Activated CD8-positive, alpha-beta memory T cell treated with anti-CD3 and anti-CD28 coated beads, Interleukin-2, amount 50 U/mL, for 4 hours (primary cell): ENCODE data around the gene UGT2B17.
"Not testable (repeated sequence)": the region's sequence is repeated elsewhere in the genome, so short reads cannot be mapped to it uniquely, and the experiment has no call there.

ENCODE experiments used
- DNase-seq: peaks from one replicate; pipeline ENCODE4 v3.0.0-alpha.2; 2020

UGT2B17 gene

DNA sequence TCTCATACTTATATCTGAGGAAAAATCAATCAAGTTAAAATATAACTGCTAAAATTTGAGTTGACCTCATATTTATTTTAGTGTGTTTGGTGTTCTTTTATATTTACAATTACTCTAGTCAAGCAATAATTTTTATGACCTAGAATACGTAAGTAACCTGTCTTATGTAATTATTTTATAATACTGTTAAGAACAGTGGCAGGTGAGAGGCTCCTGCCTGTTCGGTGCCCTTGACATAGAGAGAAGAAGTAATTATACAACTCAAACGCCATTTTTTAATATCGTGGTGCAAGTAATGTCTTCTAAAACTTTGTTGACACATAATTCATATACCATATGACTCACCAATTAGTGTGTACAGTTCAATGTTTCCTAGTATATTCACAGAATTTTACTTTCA lies 7.6 kb downstream of the UGT2B17 start:
- DNase-seq = not testable (repeated sequence)

DNA sequence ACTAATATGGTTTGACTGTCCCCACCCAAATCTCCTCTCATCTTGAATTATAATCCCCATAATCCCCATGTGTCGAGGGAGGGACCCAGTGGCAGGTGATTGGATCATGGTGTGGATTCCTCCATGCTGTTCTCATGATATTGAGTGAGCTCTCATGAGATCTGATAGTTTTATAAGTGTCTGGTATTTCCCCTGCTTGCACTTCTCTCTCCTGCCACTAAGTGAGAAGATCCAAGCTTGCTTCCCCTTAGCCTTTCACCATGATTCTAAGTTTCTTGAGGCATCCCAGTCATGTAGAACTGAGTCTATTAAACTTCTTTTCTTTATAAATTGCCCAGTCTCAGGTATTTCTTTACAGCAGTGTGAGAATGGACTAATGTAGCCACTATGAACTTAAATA lies 9.8 kb downstream of the UGT2B17 start:
- not testable (repeated sequence) for DNase-seq

DNA sequence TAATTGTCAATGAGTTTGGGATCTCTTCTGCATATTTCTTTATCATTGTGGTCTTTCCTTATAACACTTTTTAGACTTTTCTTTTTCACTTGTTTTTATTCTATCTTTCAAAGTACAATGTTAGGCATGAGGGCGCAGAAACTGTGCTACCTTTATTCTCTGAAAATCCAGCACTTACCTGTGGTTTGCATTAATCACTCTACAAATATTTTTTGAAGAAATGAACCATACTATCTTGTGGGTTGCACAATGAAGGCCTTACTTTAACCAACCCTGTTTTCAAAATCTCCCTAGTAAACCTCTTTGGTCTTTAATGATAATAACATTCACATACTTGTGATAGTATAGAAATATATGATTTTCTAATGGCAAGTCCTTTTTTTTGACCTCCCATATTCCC lies 11.0 kb downstream of the UGT2B17 start:
- not testable (repeated sequence) for DNase-seq

DNA sequence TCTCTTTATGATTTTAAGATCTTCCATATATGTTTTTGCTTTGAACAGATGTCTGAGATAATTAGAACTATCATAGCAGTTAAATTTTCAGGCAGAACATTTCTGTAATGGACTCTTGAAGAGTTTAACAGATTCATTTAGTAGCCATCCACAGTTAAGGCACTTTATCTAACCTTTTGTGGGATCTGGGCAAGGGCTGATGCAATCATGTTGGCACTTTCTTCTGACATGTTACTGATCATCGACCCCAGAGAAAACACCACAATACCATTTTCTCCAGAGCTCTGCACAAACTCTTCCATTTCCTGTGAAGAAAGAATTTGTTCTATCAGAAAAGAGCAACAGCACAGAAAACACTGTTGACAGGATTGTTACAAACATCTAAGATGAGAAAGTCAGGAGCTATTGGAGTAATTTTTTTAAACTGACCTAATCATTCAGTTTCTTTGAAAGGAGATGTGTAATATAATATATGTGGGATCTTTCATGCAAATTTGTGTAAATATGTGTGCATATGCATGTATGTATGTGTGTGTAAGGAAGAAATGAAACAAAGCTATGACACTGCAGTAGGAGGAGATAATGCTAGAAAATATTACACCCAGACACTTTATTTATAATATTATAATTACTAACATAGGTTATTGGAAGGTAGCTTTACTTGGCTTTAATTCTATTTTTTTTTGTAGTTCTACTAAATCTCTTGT lies 15.6 kb downstream of the UGT2B17 start:
- DNase-seq = not testable (repeated sequence)

DNA sequence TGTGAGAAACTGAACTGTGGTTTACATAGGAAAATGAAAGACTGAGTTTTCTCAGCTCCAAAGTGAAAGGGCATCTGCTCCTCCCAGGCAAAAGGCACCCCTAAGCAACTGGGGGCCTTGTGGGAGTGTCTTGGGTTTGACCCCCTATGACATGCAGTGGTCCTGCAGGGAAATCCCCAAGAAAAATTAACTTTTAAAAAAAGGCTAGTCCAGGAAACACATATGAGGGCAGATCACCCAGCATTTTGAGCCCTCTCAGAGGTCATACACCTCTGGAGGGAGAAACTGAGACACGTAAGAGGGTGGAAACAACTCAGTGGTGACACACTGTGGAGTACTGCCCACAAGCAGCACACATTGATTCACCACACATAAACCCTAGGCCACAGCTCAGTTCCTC lies 22.3 kb downstream of the UGT2B17 start:
- not testable (repeated sequence) for DNase-seq

DNA sequence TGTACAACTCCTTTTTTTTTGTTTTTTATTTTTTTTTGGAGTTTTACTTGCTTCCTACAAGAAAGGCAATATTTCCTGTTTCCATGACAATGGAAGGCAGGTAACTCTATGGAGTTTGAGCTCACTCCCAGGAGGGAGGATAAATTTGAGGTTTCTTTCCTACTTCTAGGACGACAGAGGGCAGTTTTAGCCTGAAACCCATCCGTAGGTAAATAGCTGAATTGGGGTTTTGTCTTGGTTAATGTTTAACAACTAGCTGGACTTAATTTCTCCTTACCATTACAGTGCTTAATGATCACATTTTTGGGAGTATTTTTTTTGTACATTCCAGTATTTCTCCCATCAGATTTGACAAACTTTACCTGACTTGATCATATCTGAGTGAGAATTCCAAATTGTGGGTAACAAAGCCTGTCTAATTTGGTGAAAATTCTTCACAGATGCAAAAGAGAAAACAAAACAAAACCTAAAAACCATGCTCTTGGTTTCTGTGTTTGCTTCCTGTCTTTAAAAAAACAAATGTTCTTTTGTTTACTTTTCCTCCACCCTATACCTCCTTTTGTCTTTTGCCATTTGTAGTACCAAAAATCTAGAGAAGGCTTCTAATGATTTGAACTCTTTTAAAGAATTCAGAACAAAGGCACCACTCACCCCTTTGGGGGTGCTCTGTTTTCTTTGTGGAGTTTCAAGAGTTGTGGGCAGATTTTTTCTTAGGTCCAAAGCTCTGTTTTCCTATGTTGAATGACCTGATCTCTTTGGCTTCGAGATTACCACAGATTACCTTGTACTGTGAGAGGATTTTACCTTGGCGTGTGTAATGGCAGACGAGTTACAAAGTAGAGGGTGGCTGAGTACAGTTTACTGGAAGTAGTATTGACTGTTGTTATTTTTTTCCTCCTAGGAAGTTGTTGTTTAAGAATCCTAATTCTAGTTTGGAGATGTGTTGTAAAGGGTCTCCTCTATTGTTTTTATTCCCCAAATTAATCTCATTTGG lies 23.0 kb downstream of the UGT2B17 start:
- DNase-seq = not testable (repeated sequence)

DNA sequence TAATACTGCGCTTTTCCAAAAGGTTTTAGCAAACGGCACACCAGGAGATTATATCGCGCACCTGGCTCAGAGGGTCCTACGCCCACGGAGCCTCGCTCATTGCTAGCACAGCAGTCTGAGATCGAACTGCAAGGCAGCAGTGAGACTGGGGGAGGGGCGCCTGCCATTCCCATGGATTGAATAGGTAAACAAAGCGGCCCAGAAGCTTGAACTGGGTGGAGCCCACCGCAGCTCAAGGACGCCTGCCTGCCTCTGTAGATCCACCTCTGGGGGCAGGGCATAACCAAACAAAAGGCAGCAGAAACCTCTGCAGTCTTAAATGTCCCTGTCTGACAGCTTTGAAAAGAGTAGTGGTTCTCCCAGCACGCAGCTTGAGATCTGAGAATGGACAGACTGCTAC lies 33.4 kb downstream of the UGT2B17 start:
- DNase-seq = not testable (repeated sequence)

DNA sequence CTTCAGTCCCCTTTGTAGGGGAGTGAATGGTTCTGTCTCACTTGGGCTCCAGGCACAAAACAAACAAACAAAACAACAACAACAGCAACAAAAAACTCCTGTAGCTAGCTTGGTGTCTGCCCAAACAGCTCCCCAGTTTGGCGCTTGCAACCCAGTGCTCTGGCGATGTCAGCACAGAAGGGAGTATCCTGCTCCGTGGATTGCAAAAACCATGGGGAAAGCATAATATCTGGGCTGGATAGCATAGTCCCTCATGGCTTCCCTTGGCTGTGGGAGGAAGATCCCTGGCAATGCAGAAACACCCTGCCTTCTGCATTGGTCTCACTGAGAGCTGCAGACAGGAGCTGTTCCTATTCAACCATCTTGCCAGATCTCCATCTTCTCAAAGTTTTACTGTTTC lies 39.7 kb downstream of the UGT2B17 start:
- no peak for DNase-seq

DNA sequence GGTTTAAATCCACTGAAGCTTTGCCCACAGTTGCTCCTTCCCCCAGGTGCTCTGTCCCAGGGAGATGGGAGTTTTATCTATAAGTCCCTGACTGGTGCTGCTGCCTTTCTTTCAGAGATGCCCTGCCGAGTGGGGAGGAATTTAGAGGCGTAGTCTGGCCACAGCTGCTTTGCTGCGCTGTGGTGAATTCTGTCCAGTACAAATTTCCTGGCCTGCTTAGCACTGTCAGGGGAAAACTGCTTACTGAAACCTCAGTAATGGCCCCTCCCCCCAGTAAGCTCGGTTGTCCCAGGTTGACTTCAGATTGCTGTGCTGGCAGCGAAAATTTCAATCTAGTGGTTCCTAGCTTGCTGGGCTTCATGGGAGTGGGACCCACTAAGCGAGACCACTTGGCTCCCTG lies 40.1 kb downstream of the UGT2B17 start:
- DNase-seq = no peak

DNA sequence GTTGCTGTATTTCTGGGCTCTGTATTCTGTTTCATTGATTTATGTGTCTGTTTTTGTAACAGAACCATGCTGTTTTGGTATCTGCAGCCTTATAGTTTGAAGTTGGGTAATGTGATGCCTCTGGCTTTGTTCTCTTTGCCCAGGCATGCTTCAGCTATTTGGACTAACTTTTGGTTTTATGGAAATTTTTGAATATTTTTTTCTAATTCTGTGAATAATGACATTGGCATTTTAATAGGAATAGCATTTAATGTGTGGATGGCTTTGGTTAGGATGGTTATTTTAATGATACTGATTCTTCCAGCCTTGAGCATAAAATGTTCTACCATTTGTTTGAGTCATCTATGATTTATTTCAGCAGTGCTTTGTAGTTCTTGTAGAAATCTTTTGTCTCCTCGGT lies 53.9 kb downstream of the UGT2B17 start:
- DNase-seq = not testable (repeated sequence)

DNA sequence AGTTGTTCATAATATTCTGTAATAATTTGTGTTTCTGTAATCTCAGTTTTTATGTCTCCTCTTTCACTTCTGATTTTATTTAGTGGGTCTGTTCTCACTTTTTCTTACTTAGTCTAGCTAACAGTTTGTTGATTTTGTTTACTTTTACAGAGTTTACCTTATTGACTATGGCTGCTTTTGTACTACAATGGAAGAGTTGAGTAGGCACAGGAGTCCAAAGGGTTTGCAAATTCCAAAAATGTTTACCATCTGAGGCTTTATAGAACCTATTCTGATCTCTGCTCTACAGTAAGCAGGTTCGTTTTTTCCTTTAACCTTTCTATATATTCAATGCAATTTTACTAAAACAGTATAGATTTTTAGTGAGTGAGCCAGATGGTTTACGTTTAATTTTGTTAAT lies 55.1 kb downstream of the UGT2B17 start:
- no peak for DNase-seq

DNA sequence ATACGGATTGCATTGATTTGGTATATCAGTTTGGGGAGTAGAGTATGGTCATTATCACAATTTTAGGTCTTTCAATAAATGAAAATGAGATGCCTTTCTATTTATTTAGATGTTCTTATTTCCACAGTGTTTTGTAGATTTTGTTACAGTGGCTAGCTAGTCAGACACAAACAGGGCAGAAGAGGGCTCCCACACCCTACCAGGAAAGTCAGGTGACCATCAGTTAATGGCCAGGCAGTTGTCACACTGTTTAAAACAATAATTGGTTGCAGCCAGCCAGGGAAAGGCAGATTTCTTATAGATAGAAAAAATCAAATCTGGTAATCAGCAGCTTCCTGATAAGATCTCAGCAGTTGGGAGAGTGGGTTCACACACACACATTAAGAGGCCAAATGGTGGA lies 57.2 kb downstream of the UGT2B17 start:
- no peak for DNase-seq

DNA sequence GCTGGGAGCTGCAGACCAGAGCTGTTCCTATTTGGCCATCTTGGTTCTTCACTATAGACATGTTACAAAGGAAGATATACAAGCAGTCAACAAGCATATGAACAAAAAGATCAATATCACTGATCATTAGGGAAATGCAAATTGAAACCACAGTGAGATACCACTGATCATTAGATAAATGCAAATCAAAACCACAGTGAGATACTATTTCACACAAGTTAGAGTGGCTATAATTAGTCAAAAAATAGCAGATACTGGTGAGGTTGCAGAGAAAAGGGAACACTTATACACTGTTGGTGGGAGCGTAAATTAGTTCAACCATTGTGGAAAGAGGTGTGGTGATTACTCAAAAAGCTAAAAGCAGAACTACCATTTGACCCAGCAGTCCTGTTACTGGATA lies 70.7 kb downstream of the UGT2B17 start:
- not testable (repeated sequence) for DNase-seq

DNA sequence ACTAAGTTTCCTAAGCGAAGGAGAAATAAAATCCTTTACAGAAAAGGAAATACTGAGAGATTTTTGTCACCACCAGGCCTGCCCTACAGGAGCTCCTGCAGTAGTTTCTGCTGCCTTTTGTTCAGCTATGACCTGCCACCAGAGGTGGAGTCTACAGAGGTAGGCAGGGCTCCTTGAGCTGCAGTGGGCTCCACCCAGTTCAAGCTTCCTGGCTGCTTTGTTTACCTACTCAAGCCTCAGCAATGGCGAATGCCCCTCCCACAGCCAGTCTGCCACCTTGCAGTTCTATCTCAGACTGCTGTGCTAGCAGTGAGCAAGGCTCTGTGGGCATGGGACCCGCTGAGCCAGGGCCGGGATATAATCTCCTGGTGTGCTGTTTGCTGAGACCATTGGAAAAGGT lies 71.3 kb downstream of the UGT2B17 start:
- not testable (repeated sequence) for DNase-seq

DNA sequence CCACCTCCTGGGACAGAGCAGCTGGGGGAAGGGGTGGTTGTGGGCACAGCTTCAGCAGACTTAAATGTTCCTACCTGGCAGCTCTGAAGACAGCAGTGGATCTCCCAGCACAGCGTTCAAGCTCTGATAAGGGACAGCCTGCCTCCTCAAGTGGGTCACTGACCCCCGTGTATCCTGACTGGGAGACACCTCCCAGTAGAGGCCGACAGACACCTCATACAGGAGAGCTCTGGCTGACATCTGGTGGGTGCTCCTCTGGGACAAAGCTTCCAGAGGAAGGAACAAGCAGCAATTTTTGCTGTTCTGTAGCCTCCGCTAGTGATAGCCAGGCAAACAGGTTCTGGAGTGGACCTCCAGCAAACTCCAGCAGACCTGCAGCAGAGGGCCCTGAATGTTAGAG lies 72.7 kb downstream of the UGT2B17 start:
- not testable (repeated sequence) for DNase-seq

DNA sequence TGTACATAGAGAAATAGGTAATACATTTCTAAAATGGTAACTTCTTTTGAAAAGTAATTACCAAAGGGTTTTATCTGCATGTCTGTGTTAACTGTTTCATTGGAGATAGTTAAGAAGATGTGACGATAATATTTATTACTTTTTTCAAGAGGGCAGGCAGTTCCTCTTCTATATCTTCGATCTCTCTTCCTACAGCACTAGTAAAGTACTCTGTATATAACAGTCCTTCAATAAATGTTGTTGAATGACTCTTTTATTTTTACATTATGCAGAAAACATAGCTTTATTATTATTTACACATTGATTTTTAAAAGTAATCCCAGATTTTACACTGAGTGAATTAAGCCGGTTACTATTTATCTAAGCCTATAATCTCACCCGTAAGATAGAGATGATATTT lies 77.1 kb downstream of the UGT2B17 start:
- DNase-seq = no peak

DNA sequence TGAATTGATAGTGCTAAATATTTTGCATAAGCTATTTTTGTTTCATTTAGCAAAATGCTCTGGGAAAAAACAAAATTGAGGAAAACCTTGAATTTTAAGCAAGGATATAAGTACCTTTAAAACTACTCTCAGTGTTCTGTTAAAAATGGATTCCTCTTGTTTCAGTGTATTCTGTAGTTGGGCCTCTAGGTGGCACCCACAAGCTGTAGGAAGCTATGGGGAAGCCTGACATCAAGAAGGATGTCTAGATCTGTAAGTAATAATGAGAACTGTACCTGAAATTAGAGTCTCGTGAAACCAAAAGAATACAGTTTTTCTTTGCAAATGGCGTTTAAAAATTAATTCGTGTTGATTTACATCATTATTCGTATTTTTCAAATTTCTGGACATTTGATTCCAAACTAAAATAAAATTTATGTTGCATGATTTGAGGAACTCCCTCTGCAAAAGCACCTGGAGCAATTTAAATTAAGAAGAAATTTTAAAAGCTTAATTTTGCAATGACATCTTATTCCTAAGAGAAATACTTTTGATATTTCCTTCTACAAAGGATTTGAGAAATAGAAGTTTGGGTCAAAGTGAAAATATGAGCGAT lies 77.6 kb downstream of the UGT2B17 start:
- peak; percentile 53 for DNase-seq

DNA sequence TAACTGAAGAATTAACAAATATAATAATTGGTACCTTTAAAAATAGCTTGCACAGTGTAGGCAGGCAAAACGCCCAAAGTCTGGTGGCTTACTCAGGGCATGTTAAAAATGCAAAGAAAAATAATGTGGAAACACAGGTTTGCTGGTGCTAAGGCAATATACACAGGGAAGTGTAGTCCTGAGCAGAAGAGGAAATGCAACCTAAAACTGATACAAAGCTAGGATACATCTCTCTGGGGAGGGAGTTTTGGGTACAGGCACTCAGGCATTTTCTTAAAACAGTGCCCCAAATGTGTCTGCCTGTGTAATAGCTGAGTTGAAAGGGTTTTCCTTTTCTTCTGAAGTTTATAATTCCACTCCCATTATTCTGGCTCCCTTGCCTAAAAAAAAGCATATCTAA lies 81.4 kb downstream of the UGT2B17 start:
- DNase-seq = no peak

DNA sequence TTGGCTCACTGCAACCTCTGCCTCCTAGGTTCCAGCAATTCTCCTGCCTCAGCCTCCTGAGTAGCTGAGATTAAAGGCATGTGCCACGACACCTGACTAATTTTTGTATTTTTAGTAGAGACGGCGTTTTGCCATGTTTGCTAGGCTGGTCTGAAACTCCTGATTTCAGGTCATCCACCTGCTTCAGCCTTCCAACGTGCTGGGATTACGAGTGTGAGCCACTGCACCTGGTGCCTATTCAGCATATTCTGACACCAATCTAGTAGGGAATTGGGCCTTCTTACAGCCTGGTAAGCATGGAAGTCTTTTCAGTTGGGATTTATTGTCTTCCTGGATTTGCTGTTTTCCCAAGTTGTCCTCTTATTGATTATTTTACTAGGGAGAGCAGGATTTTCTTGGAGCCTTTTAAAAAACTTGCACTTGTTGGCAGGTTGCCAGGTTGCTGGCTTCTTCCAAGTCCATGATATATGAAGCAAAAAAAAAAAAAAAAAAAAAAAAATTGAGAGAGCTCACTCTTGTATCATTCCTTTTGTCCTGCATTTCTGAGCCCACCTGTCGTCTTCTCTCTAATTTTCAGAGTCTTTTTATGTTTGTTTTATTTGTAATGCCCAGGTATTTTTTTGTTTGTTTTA lies 85.2 kb downstream of the UGT2B17 start:
- no peak for DNase-seq

DNA sequence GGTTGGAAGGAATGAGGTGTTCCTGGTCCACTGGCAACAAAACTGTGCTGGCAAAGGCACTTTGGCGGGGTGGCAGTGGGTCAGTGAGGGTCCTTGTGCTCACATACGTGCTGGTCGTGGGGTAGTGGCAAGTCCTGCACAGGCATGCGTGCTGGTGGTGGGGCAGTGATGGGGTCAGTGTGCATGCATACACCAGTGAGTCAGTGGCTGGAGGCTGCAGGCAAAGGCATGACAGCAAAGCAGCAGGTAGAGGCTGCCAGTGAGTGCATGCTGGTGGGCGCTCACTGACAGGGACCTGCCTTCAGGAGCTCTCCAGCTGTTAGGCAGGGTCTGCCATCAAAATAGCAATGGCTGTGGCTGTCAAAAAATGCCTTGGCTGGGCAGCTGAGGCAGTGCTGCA lies 86.8 kb downstream of the UGT2B17 start:
- DNase-seq = no peak
